Right forelimb (tissue), 1 donor: ENCODE results near the gene MAD1L1.

Experiments
- DNase-seq: peaks from one replicate; pipeline ENCODE4 v3.0.0-alpha.2; 2018

MAD1L1 gene

DNA sequence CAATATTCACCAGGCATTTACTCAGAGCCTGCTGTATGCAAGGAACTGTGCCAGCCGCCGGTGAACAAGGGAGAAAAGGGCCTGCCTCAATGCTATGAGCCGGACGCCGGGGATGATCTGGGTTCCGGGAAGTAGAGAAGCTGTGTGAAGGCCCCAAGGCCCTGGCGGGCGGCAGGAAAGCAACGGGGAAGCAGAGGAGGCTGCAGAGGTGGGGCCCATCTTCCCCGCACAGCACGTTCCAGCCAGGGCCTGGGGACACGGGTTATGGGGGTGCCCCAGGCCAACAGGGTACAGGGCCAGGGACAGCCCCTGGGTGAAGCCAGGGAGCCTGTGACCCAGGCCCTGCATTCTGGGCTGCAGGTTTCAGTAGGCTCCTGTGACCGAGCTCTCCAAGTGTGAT lies 179.3 kb downstream of the MAD1L1 start:
- no peak for DNase-seq

DNA sequence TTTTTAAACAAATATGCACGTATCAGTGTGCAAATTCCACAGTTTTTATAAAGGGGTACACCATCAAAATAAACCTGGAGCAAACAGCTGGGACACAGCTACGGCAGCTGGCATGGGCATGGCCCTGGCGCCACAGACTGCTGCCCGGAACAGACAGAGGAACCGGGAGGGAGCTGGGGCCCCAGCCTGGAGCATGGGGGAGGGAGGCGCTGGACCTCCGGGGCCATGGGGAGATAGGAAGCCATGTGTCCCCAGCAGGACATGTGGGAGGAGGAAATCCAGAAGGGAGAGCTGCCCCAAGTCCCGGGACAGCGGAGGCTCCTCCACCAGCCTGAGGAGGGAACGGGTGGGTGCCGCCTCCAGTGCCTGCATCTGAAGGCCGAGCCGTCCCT lies 180.1 kb downstream of the MAD1L1 start:
- no peak for DNase-seq

DNA sequence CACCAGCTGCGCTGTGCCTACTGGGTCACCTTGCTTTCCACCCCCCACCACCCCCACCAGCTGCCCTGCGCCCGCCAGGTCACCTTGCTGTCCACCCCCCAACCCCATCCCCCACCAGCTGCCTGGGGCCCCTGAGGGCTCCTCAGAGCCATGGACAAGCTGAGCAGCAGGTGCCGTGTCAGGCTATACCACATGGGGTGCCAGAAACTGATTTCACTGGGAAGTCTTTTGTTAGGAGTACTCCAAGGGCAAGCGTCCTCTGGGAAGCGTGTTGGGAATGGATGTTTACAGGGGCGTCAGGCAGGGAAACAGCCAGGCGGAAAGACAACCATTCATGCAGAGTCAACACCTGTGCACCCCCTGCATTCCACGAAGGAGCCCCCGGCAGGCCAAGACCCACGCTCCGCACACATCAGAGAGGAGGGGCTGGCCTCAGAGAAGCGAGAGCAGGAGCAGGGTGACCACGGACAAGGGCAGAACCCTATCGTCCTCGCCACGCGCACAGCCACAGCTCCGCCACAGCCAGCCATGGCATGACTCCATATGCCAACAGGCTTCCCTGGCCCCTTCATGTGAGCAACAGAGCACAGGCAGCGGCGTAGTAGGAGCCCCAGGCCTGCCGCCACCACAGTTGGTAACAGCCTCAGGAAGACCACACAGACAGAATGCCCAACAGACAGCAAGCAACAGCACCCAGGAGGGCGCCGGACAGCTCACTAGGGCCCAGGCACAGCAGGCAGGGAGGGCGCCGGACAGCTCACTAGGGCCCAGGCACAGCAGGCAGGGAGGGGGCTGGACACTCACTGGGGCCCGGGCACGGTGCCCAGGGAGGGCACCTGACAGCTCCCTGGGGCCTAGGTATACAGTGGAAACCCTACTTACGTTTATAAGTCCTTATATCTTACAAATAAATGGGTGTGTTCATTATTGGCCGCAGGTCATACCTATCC lies 180.8 kb downstream of the MAD1L1 start:
- DNase-seq, result no peak

DNA sequence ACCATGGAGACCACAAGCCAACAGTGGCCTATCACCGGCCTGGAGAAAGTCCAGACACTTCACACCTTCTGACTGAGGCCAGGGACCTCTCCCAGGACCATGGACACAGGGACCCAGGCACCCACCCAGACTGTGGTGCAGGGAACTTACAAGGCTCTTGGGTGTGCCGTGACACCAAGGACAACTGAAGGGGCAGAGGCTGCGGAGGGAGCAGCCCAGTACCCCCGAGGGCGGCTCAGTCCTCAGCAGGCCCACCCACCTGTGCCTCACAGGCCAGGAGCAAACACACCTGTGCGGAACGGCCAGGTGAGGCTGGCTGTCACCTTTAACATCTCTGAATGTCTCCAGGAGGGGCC lies 182.3 kb downstream of the MAD1L1 start:
- DNase-seq, result no peak

DNA sequence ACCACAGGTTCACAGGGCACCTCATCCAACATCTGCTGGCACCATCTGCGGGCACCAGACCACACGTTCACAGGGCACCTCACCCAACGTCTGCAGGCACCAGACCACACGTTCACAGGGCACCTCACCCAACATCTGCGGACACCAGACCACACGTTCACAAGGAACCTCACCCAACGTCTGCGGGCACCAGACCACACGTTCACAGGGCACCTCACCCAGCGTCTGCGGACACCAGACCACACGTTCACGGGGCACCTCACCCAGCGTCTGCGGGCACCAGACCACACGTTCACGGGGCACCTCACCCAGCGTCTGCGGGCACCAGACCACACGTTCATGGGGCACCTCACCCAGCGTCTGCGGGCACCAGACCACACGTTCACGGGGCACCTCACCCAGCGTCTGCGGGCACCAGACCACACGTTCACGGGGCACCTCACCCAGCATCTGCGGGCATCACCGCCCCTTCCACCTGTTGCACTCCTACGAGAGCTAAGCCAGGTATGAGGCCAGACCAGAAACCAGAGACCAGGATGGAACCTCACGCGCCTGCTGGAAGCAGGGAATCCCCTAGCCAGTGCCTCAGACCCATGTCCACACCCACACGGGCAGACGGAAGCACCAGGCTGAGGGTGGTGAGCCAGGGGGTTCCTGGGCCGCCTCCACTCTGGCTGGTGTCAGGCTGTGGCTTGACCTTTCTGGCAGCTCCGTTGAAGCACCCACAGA lies 182.8 kb downstream of the MAD1L1 start:
- DNase-seq, result no peak

DNA sequence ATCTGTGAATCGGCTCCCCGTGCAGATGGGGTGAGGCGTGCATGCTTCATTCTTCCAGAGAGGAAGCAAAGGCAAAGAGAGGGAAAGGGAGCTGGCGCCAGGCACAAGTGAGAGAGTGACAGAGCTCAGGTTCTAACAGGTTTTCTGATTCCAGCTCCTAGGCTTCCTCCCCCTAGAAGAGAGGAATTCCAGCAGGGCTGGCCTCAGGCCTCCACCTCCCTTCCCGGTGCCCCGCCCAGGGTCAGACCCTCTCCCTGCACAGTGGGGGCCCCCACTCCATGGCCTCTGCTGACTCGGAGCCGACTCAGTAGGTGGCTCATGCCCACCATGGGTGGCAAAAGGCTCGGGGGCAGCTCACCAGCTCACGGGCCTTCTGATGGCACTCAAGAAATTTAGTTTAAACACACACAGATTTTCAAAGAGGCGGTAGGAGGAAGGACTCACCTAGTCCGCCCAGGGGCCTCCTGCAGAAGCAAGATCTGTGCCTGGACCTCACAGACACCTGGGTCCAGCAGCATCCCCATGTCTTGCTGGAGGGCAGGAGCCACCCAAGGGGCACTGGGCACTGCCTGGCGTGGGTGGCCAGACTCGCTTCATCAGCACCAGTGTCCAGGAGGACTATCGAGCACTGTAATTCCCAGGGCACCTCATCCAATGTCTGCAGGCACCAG lies 183.5 kb downstream of the MAD1L1 start:
- no peak for DNase-seq

DNA sequence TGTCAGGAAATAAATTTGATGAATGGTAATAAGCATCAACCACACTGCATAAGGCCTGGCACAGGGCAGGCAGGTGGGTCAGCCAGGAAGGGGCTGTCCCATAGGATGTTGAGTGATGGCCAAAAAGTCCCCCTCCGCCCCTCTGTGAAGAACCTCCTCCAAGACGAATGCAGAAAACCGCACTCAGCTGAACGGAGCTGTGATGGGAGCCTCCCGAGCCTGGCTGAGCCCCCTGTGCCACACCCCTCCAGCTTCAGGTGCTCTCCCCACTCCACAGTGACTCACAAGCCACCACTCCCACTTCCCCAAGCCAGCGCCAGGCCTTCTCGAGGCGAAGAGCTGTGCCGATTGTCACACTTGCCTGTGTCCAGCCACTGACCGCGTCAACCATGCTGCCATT lies 184.2 kb downstream of the MAD1L1 start:
- DNase-seq, result no peak

DNA sequence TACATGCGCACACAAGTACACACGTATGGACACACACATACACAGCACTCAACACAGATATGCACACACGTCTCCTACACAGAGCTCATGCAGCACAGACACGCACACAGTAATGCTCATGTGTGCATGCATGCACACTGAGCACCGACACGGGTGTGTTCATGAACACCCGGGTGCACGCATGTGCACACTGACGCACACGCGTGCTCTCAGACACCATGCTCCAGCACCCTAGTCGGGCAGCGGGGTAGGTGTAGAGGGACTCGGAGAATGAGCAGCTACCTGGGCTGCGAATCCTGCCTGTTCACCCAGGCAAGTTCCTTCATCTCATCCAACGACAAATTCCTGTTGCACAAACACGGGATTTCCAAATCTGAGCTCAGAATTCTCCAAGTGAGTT lies 184.7 kb downstream of the MAD1L1 start:
- peak; percentile 28 for DNase-seq

DNA sequence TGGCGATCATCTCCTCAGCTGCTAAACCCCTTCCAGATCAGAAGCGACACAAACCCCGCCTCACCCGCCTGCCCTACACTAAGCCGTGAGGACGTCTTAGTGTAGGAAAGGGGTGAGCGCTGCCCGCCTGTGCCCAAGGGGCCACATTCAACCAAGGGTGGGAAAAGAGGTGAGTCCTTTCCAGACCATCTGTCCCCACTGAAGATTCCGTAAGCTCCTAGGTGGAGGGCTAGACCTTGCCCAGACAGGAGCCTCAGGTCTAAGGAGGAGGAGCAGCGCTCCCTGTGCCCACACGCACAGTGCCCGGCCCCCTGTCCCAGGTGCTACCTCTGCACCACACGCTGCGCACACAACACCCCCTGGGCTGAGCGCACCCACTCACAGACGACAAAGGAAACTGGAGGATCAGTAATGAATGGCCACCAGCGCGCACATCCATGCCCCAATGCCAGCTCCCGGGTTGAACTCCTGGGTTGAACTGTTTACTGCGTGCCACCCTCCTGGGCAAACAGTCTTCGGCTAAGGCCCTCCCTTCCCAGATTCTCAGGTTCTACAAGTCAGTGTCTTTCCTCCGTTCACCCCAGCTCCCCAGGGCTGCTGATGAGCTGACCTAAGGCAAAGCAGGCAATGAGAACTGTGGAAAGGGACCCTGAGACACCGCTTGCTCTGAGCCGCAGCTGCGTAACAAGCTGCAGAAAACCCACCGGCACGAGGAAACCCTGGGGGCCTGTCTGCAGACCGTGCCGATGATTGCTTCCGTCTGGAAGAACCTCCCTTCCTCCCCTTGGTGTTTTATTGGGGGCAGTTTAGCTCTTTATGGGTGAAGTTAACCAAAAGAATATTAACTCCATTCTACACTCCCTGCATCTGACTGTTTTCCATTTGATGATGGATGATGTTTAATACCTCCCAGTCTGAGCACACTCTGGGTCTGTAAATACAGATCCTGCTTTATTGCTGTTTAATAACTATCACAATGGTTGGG lies 185.9 kb downstream of the MAD1L1 start:
- DNase-seq, result peak; percentile 39

DNA sequence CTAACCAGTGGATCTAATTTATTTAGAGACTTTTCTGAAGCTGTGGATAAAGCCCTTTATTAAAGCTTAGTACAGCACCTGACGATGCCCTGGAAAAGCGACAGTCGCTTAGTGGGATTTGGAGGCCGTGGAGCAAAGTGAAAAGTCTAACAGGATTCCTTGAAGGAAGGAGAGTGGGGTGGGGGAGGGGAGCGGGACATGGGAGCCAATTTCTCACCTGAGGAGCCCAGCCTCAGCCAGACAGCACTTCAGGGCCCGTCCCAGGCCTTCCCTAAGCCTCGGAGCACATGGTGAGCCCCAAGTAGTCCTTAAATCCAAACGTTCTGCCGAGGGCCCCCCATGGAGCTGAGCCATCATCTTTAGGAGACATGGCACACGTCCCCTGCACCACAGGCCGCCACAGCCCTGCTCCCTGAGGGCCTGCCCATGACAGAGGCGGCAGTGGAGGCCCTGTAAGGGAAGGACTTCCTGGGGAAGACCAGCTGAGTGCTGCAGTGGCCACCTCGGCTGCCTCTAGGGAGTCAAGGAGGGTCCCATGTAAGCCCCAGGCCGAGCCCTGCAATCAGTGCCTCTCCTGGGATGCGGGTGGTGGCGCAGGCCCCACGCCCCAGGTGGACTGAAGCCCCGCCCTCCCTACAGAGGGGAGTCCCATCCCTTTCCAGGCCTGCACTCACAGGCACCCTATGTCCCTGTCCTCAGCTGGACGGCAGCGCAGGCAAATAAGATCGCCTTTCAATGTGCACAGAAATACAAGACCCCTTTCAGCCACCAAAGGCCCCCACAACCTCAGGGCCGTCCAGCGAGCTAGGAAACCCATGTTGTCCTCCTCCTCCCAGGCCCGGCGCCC lies 187.0 kb downstream of the MAD1L1 start:
- DNase-seq, result peak; percentile 41

DNA sequence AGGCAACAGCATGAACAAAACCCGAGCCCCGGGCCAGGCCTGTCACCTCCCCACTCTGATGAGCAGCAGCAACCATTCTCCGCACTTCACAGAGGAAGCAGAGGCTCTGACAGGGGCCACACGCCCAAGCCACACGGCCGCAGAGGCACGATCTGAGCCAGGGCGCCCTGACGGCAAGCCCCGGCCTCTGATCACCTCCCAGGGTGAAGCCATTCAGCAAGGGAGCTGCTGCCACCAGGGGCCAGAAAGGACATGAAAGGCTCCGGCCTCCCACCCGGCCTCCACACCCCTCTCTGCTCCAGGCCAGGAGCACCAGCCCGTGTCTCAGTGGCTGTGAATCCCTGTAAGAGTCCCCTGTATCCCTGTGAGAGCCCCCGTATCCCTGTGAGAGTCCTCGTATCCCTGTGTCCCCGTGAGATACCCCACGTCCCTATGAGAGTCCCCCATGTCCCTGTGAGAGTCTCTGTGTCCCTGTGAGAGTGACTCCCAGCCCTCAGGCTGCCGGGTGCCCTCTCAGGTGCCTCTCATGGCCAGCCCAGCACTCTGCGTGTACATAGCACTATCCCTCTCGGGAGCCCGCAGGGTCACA lies 187.8 kb downstream of the MAD1L1 start:
- DNase-seq, result no peak

DNA sequence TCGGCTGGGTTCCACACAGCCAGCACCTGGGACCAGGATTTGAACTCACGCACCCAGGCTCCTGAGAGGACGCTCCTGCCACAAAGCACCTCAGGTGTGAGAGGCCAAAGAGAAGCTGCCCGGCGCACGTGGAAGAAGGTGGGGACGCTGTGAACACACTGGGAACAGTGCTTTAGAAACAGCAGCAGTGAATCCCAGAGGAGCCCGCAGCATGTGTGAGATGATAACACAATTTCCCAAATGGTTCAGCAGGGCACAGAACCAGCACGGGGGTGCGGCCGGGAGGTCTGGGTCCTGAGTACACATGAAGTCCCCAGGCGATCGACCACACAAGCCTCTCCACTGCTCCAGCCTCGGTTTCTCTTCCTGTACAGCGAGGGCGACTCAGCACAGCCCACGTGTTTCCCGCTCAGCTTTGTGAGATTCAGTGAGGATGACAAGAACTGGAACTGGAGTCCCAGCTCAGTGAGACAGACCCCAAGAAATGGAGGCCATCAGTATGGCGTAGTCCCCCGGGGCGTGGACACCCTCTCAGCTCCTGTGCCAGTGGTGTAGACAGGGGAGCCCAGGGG lies 188.3 kb downstream of the MAD1L1 start:
- DNase-seq, result no peak

DNA sequence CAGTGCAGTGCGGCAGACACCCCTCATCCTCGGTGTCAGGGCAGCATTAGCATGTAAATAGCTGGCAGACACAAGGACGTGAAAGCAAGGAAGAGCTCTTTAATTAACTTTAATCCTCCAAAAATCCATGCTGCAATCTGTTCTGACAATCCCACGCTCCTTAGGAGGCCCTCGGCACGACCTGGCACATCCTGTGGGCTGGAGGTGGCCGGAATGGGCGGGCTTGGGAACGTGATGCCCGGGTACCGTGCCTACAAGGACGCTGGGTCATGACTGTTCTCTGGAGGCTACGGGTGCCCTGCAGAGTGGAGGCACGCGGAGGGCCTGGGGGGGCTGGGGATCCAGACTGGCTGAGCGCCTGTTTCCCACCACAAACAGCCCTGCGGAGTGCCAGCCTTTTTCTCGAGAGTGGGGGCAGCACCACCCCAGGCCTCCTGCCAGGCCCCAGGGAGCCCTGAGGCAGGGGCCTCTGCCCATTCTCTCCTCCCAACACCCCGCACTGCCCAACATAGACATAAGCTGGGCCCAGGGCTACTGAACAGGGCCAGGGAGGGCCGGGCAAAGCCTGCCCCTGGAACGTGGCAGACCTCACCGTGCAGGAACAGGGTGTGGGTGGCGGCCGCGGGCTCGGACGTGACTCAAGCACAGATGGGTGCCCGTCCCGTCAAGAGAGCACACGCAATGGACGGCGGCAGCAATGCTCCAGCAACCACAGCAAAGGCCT lies 189.3 kb downstream of the MAD1L1 start:
- DNase-seq, result no peak

DNA sequence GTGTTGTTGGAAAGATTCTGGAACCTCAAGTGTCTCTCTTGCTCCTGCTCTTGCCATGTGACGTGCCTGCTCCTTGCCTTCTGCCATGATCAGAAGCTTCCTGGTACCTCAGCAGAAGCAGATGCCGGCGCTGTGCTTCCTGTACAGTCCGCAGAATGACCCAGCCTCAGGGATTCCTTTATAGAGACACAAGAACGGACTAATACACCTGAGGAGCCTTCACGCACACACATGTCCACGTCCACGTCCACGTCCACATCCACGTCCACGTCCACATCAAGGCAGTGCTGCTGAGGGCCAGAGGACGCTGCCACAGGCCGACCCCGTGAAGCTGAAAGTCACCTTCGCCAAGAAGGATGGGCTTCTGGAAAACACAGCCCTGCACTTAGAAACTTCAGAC lies 190.1 kb downstream of the MAD1L1 start:
- DNase-seq, result no peak

DNA sequence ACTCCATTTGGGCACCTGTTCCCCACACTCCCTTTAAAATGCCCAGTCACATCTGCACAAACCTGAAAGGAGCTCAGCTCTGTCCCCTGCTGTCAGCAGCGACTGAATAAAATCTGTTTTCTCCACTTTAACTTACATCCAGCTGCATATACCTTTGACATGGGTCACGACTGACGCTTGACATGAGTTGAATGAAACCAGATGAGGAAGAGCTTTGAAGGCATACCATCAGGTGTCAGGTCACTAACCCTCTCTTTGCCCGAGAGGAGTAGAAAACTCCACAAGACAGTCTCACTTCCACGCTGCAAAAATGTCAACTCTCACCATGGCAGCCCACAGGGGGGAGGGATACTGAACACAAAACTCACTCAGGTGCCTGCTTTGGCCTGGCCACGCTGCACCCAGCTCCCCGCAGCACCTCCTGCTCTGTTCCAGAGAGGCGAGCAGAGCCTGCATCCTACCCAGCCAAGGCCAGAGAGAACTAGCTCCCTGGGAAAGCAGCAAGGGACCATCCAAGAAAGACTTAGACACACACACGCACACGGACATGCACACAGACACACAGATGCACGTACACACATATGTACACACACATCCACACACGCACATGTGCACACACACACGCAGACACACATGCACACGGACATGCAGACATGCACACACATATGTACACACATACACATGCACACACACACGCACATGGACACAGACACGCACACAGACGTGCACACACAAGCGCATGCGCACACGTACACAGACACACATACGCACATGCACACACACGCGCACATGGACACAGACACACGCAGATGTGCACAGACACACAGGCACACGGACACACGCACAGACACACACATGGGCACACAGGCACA lies 191.0 kb downstream of the MAD1L1 start:
- no peak for DNase-seq

DNA sequence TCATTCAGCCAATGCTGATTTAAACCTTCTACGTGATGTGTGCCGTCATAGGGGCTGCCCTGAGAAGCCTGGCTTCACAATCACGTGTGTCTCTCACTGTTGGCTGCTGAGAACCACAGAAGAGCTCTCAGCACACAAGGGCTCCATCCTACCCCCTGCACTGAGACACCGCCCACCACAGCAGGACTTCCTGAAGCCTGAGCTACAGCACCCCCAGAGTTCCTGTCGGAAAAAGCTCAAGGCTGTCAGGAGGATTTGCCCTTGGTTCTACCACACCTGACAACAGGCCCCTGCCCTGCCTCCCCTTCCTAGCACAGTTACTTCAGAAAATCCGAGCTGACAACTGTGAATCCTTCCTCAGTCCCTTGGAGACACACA lies 191.9 kb downstream of the MAD1L1 start:
- DNase-seq, result no peak

DNA sequence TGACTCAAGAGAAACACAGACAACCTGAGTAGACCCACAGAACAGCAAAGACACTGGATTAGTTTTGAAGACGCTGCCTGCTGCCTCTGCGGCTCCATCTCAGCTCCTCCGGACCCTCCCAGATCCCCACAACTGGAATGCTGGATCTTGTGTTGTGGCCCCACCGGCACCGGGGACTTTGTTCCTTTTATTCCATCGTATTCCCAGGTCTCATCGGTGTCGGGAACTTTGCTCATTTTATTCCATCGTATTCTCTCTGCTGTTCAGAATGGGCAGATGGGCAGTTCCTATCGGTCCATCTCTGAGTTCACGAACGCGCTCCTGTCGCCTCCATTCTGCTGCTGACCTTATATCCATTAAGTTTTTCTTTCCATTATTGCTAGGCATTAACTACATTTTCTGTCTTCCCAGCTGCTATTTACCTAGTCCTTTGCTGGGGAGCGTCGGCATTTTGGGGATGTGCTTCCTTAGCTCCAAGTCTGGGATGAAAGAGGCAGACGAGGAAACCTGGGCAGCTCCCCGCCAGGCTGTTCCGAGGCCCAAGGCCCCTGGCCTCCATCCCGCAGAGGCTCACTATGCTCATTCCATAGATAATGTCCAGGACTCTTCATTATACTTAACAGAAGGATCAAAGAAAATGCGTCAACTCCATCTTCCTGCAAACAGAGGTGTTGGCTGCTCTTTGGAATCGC lies 192.4 kb downstream of the MAD1L1 start:
- DNase-seq, result peak; percentile 22
